Mesothelial cell of epicardium (in vitro differentiated cells): Measurements from ENCODE around the gene MTCL1. TPM values are rescaled to one million over a fixed set of nuclear protein-coding genes. Genes with fewer than 3 reads are reported as not detected.

Experiments
- DNase-seq, 2 experiments: peaks; one replicate each; pipeline ENCODE4 v3.0.0; 2021; ENCODE audit warnings: low spot score in 2 of 2; ENCODE audit not compliant: unreplicated experiment in 2 of 2
- H3K27ac Mint-ChIP-seq: 2 replicates; pipeline ENCODE4 v1.8.0; 2021; ENCODE audit warnings: mixed read lengths
- H3K27me3 Mint-ChIP-seq: 2 replicates; pipeline ENCODE4 v1.8.0; 2021; ENCODE audit warnings: low read depth, mixed read lengths
- H3K36me3 Mint-ChIP-seq: 2 replicates; pipeline ENCODE4 v1.8.0; 2021; ENCODE audit warnings: mixed read lengths
- H3K4me1 Mint-ChIP-seq: 2 replicates; pipeline ENCODE4 v1.8.0; 2021; ENCODE audit warnings: mixed read lengths
- H3K4me3 Mint-ChIP-seq: 2 replicates; pipeline ENCODE4 v1.8.0; 2021; ENCODE audit warnings: mild to moderate bottlenecking, moderate library complexity, mixed read lengths
- H3K9me3 Mint-ChIP-seq: 2 replicates; pipeline ENCODE4 v1.8.0; 2021; ENCODE audit warnings: mixed read lengths
- CTCF ChIP-seq: fragments of 200-600 bp; sonication (generic); IDR thresholded peaks from one replicate; pipeline ENCODE4 v1.5.0; 2021; ENCODE audit warnings: antibody characterized with exemption; ENCODE audit not compliant: unreplicated experiment
- total RNA-seq: library from RNA; stranded (reverse); gene quantifications from 3 replicates; pipeline ENCODE4 v1.2.1, GENCODE V29; 2021

Gene MTCL1
- total RNA-seq, 1 donor from 2014 or later = 24.7 TPM

GRCh38 chr18:8688816-8689215 is 16.5 kb upstream of the MTCL1 start:
- peaks cover 14% of the 10 kb centered on the region for H3K4me1 Mint-ChIP-seq
- H3K4me3 Mint-ChIP-seq = no peak overlapping the region
- no peak for DNase-seq
- TF ChIP-seq CTCF = no peak
- no peaks in the 10 kb centered on the region for H3K9me3 Mint-ChIP-seq
- no peaks in the 10 kb centered on the region for H3K27me3 Mint-ChIP-seq
- no peak overlapping the region for H3K27ac Mint-ChIP-seq
- H3K36me3 Mint-ChIP-seq = no peaks in the 10 kb centered on the region

GRCh38 chr18:8689517-8689916 is 15.8 kb upstream of the MTCL1 start:
- H3K4me1 Mint-ChIP-seq = peaks cover 14% of the 10 kb centered on the region
- H3K4me3 Mint-ChIP-seq = no peak overlapping the region
- no peaks in the 10 kb centered on the region for H3K9me3 Mint-ChIP-seq
- TF ChIP-seq CTCF = no peak
- DNase-seq = no peak
- H3K27me3 Mint-ChIP-seq = no peaks in the 10 kb centered on the region
- H3K36me3 Mint-ChIP-seq = no peaks in the 10 kb centered on the region
- H3K27ac Mint-ChIP-seq = no peak overlapping the region

- Mint-ChIP-seq H3K9me3 (no peaks in the 10 kb centered on the region), H3K27ac (no peak overlapping the region), H3K4me1 (peaks cover 2% of the 10 kb centered on the region), H3K4me3 (no peak overlapping the region), H3K27me3 (peaks cover 4% of the 10 kb centered on the region), H3K36me3 (no peaks in the 10 kb centered on the region)
- no peak for TF ChIP-seq CTCF
- no peak for DNase-seq
Observed at GRCh38 chr18:8694891-8695290, 10.5 kb upstream of the MTCL1 start.

GRCh38 chr18:8695932-8696517 is 9.3 kb upstream of the MTCL1 start:
- H3K9me3 Mint-ChIP-seq = no peaks in the 10 kb centered on the region

GRCh38 chr18:8696749-8697211 is 8.6 kb upstream of the MTCL1 start:
- peak; percentile 58 to 91 for DNase-seq
- Mint-ChIP-seq H3K36me3 (no peaks in the 10 kb centered on the region), H3K27me3 (peaks cover 8% of the 10 kb centered on the region), H3K27ac (no peak overlapping the region), H3K4me1 (peaks cover 5% of the 10 kb centered on the region), H3K4me3 (no peak overlapping the region), H3K9me3 (no peaks in the 10 kb centered on the region)
- TF ChIP-seq CTCF = peak; percentile 97

More at GRCh38 chr18:8695932-8696517, 9.3 kb upstream of the MTCL1 start:
- DNase-seq = no peak
- no peak for TF ChIP-seq CTCF
- H3K27ac Mint-ChIP-seq = no peak overlapping the region
- peaks cover 6% of the 10 kb centered on the region for H3K27me3 Mint-ChIP-seq
- no peaks in the 10 kb centered on the region for H3K36me3 Mint-ChIP-seq
- no peaks in the 10 kb centered on the region for H3K4me1 Mint-ChIP-seq
- H3K4me3 Mint-ChIP-seq = no peak overlapping the region
